Inflammatory macrophage treated with lipopolysaccharide for 1 hour (primary cell): ENCODE measurements around the gene NOC4L.
"Not testable (repeated sequence)": the region's sequence is repeated elsewhere in the genome, so short reads cannot be mapped to it uniquely, and the experiment has no call there.

ENCODE experiments used
- DNase-seq, 2 donors: peaks; one replicate each; pipeline ENCODE4 v3.0.0-alpha.2; 2020 to 2022

NOC4L gene

GRCh38 chr12:132144810-132145168 lies 532 bp downstream of the NOC4L start:
- DNase-seq: no peak

GRCh38 chr12:132145334-132145733 lies 1.1 kb downstream of the NOC4L start:
- no peak for DNase-seq

- DNase-seq: no peak
Observed at GRCh38 chr12:132146098-132146497, 1.8 kb downstream of the NOC4L start.

- DNase-seq: no peak
Observed at GRCh38 chr12:132146772-132147422, 2.6 kb downstream of the NOC4L start.

DNA sequence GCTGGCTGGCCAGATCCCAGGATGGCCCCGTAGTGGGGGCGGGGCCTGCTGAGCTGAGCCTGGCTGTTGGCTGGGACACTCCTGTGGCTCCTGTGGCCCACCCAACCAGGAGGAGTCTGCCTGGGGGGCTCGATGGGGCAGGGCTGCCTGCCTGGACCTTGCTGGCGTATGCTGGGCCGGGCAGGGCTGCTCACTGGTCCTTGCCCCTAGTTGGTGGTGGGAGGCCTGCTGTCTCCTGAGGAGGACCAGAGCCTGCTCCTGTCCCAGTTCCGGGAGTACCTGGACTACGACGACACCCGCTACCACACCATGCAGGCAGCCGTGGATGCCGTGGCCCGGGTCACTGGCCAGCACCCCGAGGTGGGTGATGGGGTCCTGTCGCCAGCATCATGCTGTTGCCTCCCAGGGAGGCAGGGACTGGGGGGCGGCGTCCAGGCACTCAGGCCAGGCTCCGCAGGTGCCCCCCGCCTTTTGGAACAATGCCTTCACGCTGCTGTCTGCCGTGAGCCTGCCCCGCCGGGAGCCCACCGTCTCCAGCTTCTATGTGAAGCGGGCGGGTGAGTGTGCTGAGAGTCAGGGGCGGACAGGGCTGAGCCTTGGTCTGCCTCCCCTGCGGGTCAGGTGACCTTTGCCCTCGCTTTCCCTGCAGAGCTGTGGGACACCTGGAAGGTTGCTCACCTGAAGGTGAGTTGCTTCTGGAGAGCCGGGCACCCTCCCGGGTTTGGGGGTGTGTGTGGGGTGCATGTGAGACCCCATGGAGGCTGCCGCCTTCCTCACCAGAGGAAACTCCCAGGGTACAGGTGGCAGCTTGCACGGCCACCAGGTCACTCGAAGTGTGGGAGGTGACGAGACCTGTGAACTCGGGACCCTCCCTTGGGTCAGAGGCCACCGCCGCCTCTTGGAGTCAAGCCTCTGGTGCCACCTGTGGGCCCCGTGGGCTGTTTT lies 3.4 kb downstream of the NOC4L start:
- no peak for DNase-seq

DNA sequence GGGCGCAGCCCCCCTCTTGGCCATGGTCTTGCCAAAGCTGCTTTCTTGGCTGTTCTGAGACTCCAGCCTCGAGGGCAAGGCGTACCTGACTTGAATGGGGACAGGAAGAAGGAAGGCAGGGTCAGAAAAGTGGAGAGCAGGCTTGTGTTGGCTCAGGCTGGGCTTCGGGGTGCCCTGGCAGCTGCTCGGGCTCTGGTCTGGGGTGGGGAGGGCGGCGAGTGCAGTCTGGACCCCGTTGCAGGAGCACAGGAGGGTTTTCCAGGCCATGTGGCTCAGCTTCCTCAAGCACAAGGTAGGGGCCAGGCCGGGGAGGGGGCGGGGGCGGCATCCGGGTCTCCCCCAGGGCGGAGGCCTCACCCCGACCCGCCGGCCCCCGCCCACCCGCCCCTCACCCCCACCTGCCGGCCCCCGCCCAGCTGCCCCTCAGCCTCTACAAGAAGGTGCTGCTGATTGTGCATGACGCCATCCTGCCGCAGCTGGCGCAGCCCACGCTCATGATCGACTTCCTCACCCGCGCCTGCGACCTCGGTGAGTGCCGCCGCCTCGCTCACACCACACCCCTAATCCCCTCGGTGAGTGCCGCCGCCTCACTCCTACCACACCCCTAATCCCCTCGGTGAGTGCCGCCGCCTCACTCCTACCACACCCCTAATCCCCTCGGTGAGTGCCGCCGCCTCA lies 4.2 kb downstream of the NOC4L start:
- DNase-seq: no peak

GRCh38 chr12:132149526-132149925 lies 5.3 kb downstream of the NOC4L start:
- DNase-seq: not testable (repeated sequence)

- no peak for DNase-seq
Observed at GRCh38 chr12:132150780-132151144, 6.5 kb downstream of the NOC4L start.

DNA sequence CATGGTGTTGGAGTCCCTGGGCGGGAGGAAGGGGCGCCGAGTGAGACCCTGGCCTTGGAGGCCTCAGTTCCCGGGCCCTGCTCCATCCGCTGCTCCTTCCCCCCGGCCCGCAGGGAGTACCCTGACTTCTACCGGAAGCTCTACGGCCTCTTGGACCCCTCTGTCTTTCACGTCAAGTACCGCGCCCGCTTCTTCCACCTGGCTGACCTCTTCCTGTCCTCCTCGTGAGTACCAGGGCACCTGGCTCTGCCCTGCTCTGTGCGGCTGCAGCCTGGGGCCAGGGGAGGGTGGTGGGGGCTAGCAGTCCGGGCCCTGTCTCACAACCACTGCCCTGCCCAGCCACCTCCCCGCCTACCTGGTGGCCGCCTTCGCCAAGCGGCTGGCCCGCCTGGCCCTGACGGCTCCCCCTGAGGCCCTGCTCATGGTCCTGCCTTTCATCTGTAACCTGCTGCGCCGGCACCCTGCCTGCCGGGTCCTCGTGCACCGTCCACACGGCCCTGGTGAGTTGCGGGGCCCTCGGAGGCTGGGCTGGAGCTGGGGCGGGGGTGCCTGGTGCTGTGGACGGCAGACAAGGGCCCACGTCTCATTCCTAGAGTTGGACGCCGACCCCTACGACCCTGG lies 7.0 kb downstream of the NOC4L start:
- no peak for DNase-seq

DNA sequence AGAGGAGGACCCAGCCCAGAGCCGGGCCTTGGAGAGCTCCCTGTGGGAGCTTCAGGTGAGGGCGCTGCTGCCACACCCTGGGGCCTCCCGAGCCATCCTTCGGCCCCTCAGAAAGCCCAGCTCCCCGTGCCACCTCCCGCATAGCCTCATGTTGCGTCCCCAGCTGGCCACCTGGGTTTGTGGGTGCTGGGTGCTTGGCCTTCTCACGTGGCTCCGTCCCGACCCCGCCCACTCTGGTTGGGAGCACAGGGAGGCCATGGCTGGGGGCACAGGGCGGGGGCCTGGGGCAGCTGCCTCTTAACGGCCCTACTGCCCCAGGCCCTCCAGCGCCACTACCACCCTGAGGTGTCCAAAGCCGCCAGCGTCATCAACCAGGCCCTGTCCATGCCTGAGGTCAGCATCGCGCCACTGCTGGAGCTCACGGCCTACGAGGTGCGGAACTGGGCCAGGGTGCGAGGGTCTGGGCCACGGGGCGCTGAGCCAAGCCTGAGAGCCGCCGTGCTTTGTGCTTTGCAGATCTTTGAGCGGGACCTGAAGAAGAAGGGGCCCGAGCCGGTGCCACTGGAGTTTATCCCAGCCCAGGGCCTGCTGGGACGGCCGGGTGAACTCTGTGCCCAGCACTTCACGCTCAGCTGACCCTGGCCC lies 7.6 kb downstream of the NOC4L start:
- no peak for DNase-seq

GRCh38 chr12:132152411-132152821 lies 8.2 kb downstream of the NOC4L start:
- DNase-seq: no peak

- DNase-seq: no peak
Observed at GRCh38 chr12:132152953-132153352, 8.7 kb downstream of the NOC4L start.

DNA sequence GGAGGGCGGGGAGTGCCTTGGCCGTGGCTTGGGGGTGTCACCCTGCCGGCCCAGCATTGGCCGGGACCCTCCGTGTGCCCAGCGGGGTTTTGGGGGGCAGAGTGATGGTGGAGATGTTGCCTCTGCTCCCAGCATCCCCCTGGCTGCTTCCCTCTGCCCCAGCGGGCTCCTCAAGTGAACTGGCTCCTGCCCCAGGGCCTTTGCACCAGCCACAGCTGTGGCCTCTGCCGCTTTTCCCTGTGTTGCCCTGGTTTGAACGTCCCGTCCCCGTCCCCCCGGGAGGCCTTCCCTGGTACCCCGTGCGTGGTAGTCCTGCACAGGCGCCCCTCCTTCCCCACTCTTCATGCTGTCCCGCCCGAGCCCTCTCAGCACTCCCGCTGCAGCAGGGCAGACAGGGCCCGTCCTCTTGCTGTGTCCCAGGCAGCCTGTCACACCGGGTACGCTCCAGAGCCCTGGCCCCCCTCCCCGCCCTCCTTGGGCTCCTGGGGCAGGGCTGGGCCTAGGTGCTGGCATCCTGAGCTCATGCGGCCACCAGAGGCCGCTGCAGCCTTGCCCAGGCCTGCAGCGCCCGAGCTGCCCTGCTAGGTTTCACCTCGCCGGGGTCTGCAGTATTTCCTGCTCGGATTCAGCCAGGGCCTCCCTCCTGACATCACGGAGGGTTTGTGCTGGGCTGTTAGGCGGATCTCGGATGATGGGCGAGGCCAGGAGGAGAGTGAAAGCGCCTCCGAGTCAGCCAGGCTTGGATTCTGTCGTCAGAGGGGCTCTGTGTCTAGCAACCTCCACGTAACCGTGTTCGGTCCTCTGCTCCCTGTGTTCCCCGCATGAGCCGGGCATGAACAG lies 9.5 kb downstream of the NOC4L start:
- DNase-seq: peak; percentile 25 to 60

DNA sequence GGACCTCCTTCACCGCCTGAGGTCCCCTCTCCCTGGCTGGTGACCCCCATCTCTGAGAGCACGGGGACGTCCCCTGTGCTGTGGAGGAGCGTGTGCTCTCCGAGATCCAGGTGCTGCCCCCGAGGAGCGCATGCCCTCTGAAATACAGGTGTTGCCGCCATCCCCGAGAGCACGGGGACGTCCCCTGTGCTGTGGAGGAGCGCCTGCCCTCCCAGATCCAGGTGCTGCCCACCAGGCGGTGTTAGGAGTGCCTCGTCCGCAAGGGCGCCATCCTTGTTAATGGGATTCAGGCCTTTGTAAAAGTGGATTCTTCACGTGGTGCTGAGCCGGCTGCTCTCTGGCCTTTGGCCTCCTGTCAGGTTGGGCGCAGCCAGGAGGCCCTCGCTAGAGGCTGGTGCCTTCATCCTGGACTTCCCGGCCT lies 10.1 kb downstream of the NOC4L start:
- DNase-seq: no peak

DNA sequence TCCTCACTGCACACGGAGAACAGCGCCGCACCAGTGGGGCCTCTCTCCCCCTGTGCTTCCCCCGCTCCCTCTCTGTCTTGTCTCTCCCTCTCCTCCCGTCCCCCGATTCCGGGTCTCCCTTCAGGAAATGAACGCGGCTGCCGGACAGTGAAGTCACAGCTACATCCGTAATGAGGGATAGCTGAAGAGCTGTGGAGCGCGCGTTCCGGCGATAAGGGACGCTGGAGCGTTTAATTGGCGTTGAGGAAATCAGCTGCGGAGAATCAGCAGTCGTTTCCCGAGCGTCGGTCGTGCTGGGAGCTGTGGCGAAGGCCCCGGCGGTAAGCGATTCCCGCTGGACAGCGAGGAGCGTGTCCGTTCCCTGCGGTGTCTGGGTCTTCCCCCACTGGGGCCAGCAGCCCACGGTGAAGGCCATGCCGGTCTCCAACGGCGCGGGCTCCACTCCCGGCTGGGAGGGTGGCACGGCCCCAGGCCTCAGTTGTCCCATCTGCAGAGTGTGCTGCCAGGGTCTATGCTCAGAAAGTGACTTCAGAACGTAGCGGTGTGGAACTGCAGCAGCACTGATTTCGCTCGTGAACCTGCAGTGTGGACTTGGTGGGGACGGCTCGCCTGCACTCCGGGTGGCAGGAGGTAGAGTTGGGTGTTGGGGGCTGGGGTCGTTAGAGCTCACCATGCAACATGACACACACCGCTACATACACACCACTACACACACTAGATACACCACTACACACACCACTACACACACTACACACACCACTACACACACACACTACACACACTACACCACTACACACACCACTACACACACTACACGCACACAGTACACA lies 10.9 kb downstream of the NOC4L start:
- DNase-seq: no peak

DNA sequence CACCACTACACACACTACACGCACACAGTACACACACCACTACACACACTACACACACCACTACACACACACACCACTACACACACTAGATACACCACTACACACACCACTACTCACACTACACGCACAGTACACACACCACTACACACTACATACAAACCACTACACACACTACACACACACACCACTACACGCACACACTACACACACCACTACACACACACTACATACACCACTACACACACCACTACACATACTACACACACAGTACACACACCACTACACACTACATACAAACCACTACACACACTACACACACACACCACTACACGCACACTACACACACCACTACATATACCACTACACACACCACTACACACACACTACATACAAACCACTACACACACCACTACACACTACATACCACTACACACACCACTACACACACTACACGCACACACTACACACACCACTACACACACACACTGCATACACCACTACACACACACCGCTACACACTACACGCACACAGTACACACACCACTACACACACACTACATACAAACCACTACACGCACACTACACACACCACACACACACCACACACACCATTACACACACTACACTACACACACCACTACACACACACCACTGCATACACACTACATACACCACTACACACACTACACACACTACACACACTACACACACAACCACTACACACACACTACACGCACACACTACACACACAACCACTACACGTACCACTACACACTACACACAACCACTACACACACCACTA lies 11.7 kb downstream of the NOC4L start:
- no peak for DNase-seq

- no peak for DNase-seq
Observed at GRCh38 chr12:132156573-132157325, 12.5 kb downstream of the NOC4L start.

GRCh38 chr12:132157733-132158409 lies 13.6 kb downstream of the NOC4L start:
- DNase-seq: no peak
